Measurements from ENCODE around the gene MMP24. TPM values are rescaled to one million over a fixed set of nuclear protein-coding genes. Genes with fewer than 3 reads are reported as not detected.

The MMP24 gene
- polyA plus RNA-seq, 1 of the 3 experiments (the other 2 are of a cell fraction), result 18.1 TPM

DNA sequence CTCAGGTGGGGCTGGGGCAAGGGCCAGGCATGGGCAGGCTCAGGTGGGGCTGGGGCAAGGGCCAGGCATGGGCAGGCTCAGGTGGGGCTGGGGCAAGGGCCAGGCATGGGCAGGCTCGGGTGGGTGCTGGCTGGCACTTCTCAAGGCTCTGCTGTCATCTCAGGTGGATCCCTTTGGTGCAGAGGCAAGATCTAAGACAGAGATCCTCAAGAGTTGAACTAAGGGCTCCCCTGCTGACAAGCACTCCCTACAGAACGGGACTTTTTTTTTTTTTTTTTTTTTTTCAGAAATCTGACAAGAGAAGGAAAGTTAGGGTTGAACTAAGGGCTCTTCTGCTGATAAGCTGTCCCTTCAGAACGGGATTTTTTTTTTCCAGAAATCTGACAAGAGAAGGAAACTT lies 26.5 kb downstream of the MMP24 start (continued):
- TF ChIP-seq RFX5 (IDR thresholded peaks at IDR 0.05; ENCODE audit: low read length), result no peak

DNA sequence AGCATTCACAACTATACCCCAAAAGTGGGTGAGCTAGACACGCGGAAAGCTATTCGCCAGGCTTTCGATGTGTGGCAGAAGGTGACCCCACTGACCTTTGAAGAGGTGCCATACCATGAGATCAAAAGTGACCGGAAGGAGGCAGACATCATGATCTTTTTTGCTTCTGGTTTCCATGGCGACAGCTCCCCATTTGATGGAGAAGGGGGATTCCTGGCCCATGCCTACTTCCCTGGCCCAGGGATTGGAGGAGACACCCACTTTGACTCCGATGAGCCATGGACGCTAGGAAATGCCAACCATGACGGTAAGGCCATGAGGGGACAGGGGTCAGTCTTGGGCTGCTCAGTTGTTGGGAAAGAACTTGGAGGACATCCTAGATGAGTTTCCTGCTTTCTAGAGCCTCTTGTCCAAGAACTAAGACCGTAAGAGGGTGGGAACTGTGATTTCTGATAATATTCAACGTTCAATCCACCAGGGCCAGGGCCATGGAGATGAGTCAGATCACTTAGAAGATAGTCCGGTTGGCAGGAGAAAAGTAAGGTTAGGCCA lies 28.0 kb downstream of the MMP24 start:
- no peaks in the 10 kb centered on the region for H3K9me2 ChIP-seq
- DNase-seq, result no peak
- WGBS (ENCODE audit: low lambda C conversion rate), result 93% methylated on average over 10 of the region's 12 CpGs
- no peaks in the 10 kb centered on the region for H3K9me3 ChIP-seq
- H3K4me2 ChIP-seq, result no peak overlapping the region
- H3K4me3 ChIP-seq (ENCODE audit: low read depth in 2 of 2, low read length in 1 of 2), result no peak overlapping the region
- no peaks in the 10 kb centered on the region for H3K36me3 ChIP-seq (replicated peaks in 1 of 2; ENCODE audit: control insufficient read depth in 1 of 2, insufficient read depth in 2 of 2, low read length in 1 of 2)
- H3K27me3 ChIP-seq (ENCODE audit: insufficient read depth), result no peaks in the 10 kb centered on the region
- no peak for TF ChIP-seq TEAD4 (IDR thresholded peaks at IDR 0.05; ENCODE audit: borderline replicate concordance, insufficient read depth)
- no peak for TF ChIP-seq POLR2AphosphoS5 (IDR thresholded peaks at IDR 0.05; ENCODE audit: low read depth, low read length)
- TF ChIP-seq RFX5 (IDR thresholded peaks at IDR 0.05; ENCODE audit: low read length), result no peak
- no peak for TF ChIP-seq GATA2 (CRISPR knock-in tag; IDR thresholded peaks at IDR 0.05)
- no peak for TF ChIP-seq EP300 (IDR thresholded peaks at IDR 0.05; ENCODE audit: borderline replicate concordance in 1 of 2, low read depth in 1 of 2, low read length in 1 of 2)
- no peak overlapping the region for H3K9ac ChIP-seq
- peaks cover 4 to 10% of the 10 kb centered on the region in 2 experiments; a peak in 2 of 4 replicates for H3K4me1 ChIP-seq (ENCODE audit: control insufficient read depth in 1 of 2, insufficient read depth in 2 of 2, low read depth in 1 of 2, low read length in 1 of 2)
- H3K79me2 ChIP-seq (ENCODE audit: insufficient read depth), result no peaks in the 10 kb centered on the region
- no peak overlapping the region for H2AFZ ChIP-seq (ENCODE audit: low read depth)
- ChIA-PET POLR2A (no interaction called here), CTCF (interaction anchor here (1.1 to 5.2 kb wide), 2 partner anchors 14 to 46 kb away, joined by 3 to 19 read pairs; no protein-coding TSS in a partner anchor)
- H3F3A ChIP-seq (replicated peaks; ENCODE audit: insufficient read depth), result peaks cover 19% of the 10 kb centered on the region
- no peak overlapping the region for H3K27ac ChIP-seq (ENCODE audit: low read depth in 2 of 2, low read length in 1 of 2)
- no peaks in the 10 kb centered on the region for H4K20me1 ChIP-seq (ENCODE audit: insufficient read depth)

- ChIA-PET POLR2A (no interaction called here), CTCF (interaction anchor here (1.1 to 5.2 kb wide), 2 partner anchors 12 to 112 kb away, joined by 6 to 19 read pairs; no protein-coding TSS in a partner anchor)
- Histone ChIP-seq H3K9me3 (no peaks in the 10 kb centered on the region), H3K4me2 (0 out of 2 replicates have a peak overlapping the region, but pooled peaks have one; percentile 30), H3K79me2 (ENCODE audit: insufficient read depth) (no peaks in the 10 kb centered on the region), H3K4me1 (ENCODE audit: control insufficient read depth in 1 of 2, insufficient read depth in 2 of 2, low read depth in 1 of 2, low read length in 1 of 2) (peaks cover 4 to 10% of the 10 kb centered on the region in 2 experiments; a peak in 2 of 4 replicates), H3K9me2 (no peaks in the 10 kb centered on the region), H3F3A (replicated peaks; ENCODE audit: insufficient read depth) (peaks cover 19% of the 10 kb centered on the region), H3K27ac (ENCODE audit: low read depth in 2 of 2, low read length in 1 of 2) (peak overlapping the region in 1 of 2 experiments; percentile 29; a peak in 1 of 4 replicates), H3K36me3 (replicated peaks in 1 of 2; ENCODE audit: control insufficient read depth in 1 of 2, insufficient read depth in 2 of 2, low read length in 1 of 2) (no peaks in the 10 kb centered on the region), H2AFZ (ENCODE audit: low read depth) (no peak overlapping the region), H3K4me3 (ENCODE audit: low read depth in 2 of 2, low read length in 1 of 2) (no peak overlapping the region), H3K9ac (no peak overlapping the region), H3K27me3 (ENCODE audit: insufficient read depth) (no peaks in the 10 kb centered on the region), H4K20me1 (ENCODE audit: insufficient read depth) (no peaks in the 10 kb centered on the region)
- 56% methylated on average over 7 of the region's 8 CpGs for WGBS (ENCODE audit: low lambda C conversion rate)
- no peak for DNase-seq
- no peak for TF ChIP-seq GABPA (IDR thresholded peaks at IDR 0.05; ENCODE audit: low read depth)
- TF ChIP-seq, protein P1, sequence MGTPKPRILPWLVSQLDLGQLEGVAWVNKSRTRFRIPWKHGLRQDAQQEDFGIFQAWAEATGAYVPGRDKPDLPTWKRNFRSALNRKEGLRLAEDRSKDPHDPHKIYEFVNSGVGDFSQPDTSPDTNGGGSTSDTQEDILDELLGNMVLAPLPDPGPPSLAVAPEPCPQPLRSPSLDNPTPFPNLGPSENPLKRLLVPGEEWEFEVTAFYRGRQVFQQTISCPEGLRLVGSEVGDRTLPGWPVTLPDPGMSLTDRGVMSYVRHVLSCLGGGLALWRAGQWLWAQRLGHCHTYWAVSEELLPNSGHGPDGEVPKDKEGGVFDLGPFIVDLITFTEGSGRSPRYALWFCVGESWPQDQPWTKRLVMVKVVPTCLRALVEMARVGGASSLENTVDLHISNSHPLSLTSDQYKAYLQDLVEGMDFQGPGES (IDR thresholded peaks at IDR 0.05; ENCODE audit: low read depth, low read length), result no peak
- TF ChIP-seq MEF2A (IDR thresholded peaks at IDR 0.05; ENCODE audit: borderline replicate concordance, low read depth), result no peak
- no peak for TF ChIP-seq FOXM1 (IDR thresholded peaks at IDR 0.05; ENCODE audit: low read depth)
- TF ChIP-seq USF2 (IDR thresholded peaks at IDR 0.05; ENCODE audit: borderline replicate concordance, low read depth, low read length), result no peak
- no peak for TF ChIP-seq RAD21 (IDR thresholded peaks at IDR 0.05; ENCODE audit: low read length)
- no peak for TF ChIP-seq RCOR1 (IDR thresholded peaks at IDR 0.05; ENCODE audit: low read length)
- 0 out of 2 replicates have a peak, but pooled peaks have one; percentile 19 for TF ChIP-seq RXRA (IDR thresholded peaks at IDR 0.05; ENCODE audit: borderline replicate concordance, low read depth)
- peak; percentile 90 for TF ChIP-seq NFIC (IDR thresholded peaks at IDR 0.05; ENCODE audit: borderline replicate concordance)
- no peak for TF ChIP-seq POLR2AphosphoS5 (IDR thresholded peaks at IDR 0.05; ENCODE audit: low read depth, low read length)
- peak; percentile 23; the same call in 1 of the 2 replicates for TF ChIP-seq ELF1 (IDR thresholded peaks at IDR 0.05)
- TF ChIP-seq, protein P2, sequence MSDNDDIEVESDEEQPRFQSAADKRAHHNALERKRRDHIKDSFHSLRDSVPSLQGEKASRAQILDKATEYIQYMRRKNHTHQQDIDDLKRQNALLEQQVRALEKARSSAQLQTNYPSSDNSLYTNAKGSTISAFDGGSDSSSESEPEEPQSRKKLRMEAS (IDR thresholded peaks at IDR 0.05; ENCODE audit: low read depth), result peak; percentile 50; the same call in 1 of the 2 replicates
- TF ChIP-seq, protein P3, sequence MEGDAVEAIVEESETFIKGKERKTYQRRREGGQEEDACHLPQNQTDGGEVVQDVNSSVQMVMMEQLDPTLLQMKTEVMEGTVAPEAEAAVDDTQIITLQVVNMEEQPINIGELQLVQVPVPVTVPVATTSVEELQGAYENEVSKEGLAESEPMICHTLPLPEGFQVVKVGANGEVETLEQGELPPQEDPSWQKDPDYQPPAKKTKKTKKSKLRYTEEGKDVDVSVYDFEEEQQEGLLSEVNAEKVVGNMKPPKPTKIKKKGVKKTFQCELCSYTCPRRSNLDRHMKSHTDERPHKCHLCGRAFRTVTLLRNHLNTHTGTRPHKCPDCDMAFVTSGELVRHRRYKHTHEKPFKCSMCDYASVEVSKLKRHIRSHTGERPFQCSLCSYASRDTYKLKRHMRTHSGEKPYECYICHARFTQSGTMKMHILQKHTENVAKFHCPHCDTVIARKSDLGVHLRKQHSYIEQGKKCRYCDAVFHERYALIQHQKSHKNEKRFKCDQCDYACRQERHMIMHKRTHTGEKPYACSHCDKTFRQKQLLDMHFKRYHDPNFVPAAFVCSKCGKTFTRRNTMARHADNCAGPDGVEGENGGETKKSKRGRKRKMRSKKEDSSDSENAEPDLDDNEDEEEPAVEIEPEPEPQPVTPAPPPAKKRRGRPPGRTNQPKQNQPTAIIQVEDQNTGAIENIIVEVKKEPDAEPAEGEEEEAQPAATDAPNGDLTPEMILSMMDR (IDR thresholded peaks at IDR 0.05), result no peak
- no peak for TF ChIP-seq GATA2 (CRISPR knock-in tag; IDR thresholded peaks at IDR 0.05)
- TF ChIP-seq SMC3 (IDR thresholded peaks at IDR 0.05; ENCODE audit: low read depth, low read length), result no peak
- TF ChIP-seq, protein P4, sequence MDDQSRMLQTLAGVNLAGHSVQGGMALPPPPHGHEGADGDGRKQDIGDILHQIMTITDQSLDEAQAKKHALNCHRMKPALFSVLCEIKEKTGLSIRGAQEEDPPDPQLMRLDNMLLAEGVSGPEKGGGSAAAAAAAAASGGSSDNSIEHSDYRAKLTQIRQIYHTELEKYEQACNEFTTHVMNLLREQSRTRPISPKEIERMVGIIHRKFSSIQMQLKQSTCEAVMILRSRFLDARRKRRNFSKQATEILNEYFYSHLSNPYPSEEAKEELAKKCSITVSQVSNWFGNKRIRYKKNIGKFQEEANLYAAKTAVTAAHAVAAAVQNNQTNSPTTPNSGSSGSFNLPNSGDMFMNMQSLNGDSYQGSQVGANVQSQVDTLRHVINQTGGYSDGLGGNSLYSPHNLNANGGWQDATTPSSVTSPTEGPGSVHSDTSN (IDR thresholded peaks at IDR 0.05), result peak; percentile 31; the same call in 1 of the 2 replicates
These were observed 30.9 kb downstream of the MMP24 start for GRCh38 chr20:35257175-35257909.

All from SK-N-SH (cell line).